GM21529 (cell line): Measurements from ENCODE around the gene SHISA6.

Source experiments
- ATAC-seq: cut with Tn5 transposase; IDR thresholded peaks from one replicate; pipeline ENCODE4 v1.9.1; 2021; ENCODE audit not compliant: unreplicated experiment

SHISA6 gene

GRCh38 chr17:11240841-11241610 lies at the start of gene SHISA6:
Gene SHISA6 (plus strand): TSS chr17:11241213.
- no peak for ATAC-seq

- no peak for ATAC-seq
These were observed 45.2 kb upstream of the SHISA6 start for GRCh38 chr17:11195801-11196200.

- ATAC-seq: no peak
These were observed 36.0 kb upstream of the SHISA6 start for GRCh38 chr17:11204991-11205390.

- ATAC-seq: no peak
These were observed 35.4 kb upstream of the SHISA6 start for GRCh38 chr17:11205659-11206058.

GRCh38 chr17:11209906-11210305 lies 31.1 kb upstream of the SHISA6 start:
- no peak for ATAC-seq

GRCh38 chr17:11212792-11213191 lies 28.2 kb upstream of the SHISA6 start:
- no peak for ATAC-seq

- ATAC-seq: no peak
These were observed 24.0 kb upstream of the SHISA6 start for GRCh38 chr17:11216976-11217375.

- ATAC-seq: no peak
These were observed 19.8 kb upstream of the SHISA6 start for GRCh38 chr17:11221196-11221595.

- ATAC-seq: no peak
These were observed 19.3 kb upstream of the SHISA6 start for GRCh38 chr17:11221721-11222120.

- no peak for ATAC-seq
These were observed 2.3 kb upstream of the SHISA6 start for GRCh38 chr17:11238705-11239104.

GRCh38 chr17:11239379-11239970 lies 1.5 kb upstream of the SHISA6 start:
- ATAC-seq: no peak

- no peak for ATAC-seq
These were observed 772 bp upstream of the SHISA6 start for GRCh38 chr17:11240041-11240840.

GRCh38 chr17:11241611-11242226 lies 706 bp downstream of the SHISA6 start:
- ATAC-seq: no peak

GRCh38 chr17:11242411-11242810 lies 1.4 kb downstream of the SHISA6 start:
- ATAC-seq: no peak

GRCh38 chr17:11244776-11245175 lies 3.8 kb downstream of the SHISA6 start:
- ATAC-seq: no peak

- ATAC-seq: no peak
These were observed 4.2 kb downstream of the SHISA6 start for GRCh38 chr17:11245187-11245586.

- no peak for ATAC-seq
These were observed 4.8 kb downstream of the SHISA6 start for GRCh38 chr17:11245791-11246190.

- ATAC-seq: no peak
These were observed 9.1 kb downstream of the SHISA6 start for GRCh38 chr17:11250161-11250560.

- no peak for ATAC-seq
These were observed 10.6 kb downstream of the SHISA6 start for GRCh38 chr17:11251561-11252107.

- ATAC-seq: no peak
These were observed 11.1 kb downstream of the SHISA6 start for GRCh38 chr17:11252146-11252545.

- ATAC-seq: no peak
These were observed 15.9 kb downstream of the SHISA6 start for GRCh38 chr17:11256877-11257276.
